Measurements from ENCODE around the gene LIN7A.

DNA sequence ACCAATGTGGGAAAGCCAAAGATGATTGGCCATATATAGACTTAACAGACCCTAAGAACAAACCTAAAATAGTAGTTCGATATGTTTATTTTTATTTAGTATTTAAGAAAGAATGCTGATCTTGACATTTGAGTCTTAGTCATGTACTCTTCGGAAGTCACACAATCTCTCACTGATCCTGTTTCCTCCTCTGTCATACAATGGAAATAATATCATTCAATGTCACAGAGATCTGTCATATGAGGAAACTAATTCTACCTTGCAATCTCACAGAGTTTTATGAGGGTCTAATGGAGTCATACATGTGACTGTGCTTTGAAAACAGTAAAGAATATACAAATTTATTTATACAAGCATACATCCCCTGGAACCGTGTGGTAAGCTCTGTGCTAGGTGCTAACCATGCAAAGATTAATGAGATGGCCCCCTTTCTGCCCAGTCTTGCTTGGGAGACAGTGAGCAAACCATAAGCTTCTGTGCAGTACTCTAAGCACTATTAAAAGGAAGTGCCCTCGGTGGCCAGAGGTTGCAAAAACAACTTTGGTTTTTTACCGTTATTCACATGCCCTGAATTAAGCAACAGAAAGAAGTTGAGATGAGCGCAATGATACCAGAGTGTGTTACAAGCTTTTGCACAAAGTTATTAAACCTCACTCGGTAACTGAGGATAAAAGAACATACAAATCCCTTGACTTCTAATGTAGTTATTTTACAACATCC is 1.7 kb upstream of the LIN7A start:
- TF ChIP-seq, protein P1, sequence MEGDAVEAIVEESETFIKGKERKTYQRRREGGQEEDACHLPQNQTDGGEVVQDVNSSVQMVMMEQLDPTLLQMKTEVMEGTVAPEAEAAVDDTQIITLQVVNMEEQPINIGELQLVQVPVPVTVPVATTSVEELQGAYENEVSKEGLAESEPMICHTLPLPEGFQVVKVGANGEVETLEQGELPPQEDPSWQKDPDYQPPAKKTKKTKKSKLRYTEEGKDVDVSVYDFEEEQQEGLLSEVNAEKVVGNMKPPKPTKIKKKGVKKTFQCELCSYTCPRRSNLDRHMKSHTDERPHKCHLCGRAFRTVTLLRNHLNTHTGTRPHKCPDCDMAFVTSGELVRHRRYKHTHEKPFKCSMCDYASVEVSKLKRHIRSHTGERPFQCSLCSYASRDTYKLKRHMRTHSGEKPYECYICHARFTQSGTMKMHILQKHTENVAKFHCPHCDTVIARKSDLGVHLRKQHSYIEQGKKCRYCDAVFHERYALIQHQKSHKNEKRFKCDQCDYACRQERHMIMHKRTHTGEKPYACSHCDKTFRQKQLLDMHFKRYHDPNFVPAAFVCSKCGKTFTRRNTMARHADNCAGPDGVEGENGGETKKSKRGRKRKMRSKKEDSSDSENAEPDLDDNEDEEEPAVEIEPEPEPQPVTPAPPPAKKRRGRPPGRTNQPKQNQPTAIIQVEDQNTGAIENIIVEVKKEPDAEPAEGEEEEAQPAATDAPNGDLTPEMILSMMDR (IDR thresholded peaks at IDR 0.05) = no peak
- no peak for TF ChIP-seq EZH2phosphoT487 (IDR thresholded peaks at IDR 0.05)
